Endothelial cell (in vitro differentiated cells): ENCODE data around the gene PPP2R3B. TPM values are rescaled to one million over a fixed set of nuclear protein-coding genes. Genes with fewer than 3 reads are reported as not detected.
A peak's percentile ranks its signal among the peaks of the same experiment; 100 is the strongest.
"Not testable (repeated sequence)": the region's sequence is repeated elsewhere in the genome, so short reads cannot be mapped to it uniquely, and the experiment has no call there.

Experiments used
- DNase-seq: peaks from one replicate; pipeline ENCODE4 v3.0.0; 2021; ENCODE audit warnings: low spot score
- H3K27ac Mint-ChIP-seq: one replicate; pipeline ENCODE4 v1.8.0; 2021; ENCODE audit warnings: mixed read lengths, inconsistent platforms; ENCODE audit not compliant: unreplicated experiment
- H3K27me3 Mint-ChIP-seq: one replicate; pipeline ENCODE4 v1.8.0; 2021; ENCODE audit warnings: mild to moderate bottlenecking, moderate library complexity, mixed read lengths, inconsistent platforms; ENCODE audit not compliant: unreplicated experiment
- H3K36me3 Mint-ChIP-seq: one replicate; pipeline ENCODE4 v1.8.0; 2021; ENCODE audit warnings: mild to moderate bottlenecking, low read depth, mixed read lengths, inconsistent platforms; ENCODE audit not compliant: unreplicated experiment
- H3K4me1 Mint-ChIP-seq: one replicate; pipeline ENCODE4 v1.8.0; 2021; ENCODE audit warnings: mild to moderate bottlenecking, mixed read lengths, inconsistent platforms; ENCODE audit not compliant: unreplicated experiment
- H3K4me3 Mint-ChIP-seq: one replicate; pipeline ENCODE4 v1.8.0; 2021; ENCODE audit warnings: mild to moderate bottlenecking, mixed read lengths, inconsistent platforms; ENCODE audit not compliant: unreplicated experiment
- H3K9me3 Mint-ChIP-seq: one replicate; pipeline ENCODE4 v1.8.0; 2021; ENCODE audit warnings: mixed read lengths, inconsistent platforms; ENCODE audit not compliant: unreplicated experiment
- total RNA-seq: library from RNA; stranded (reverse); fragmentation: NEBNext Ultra II Directional; extraction: Animal tissue kit (Norgen Biotek cat#: 25700); gene quantifications from one replicate; pipeline ENCODE4 v1.2.1, GENCODE V29; 2021; ENCODE audit not compliant: unreplicated experiment
- TF ChIP-seq, protein P1 (sequence below): fragments of 200-600 bp; sonication (generic); IDR thresholded peaks from one replicate; pipeline ENCODE4 v1.5.0; 2021; ENCODE audit warnings: antibody characterized with exemption; ENCODE audit not compliant: unreplicated experiment

Gene PPP2R3B
- total RNA-seq, 1 donor from 2014 or later = 44.0 TPM

DNA sequence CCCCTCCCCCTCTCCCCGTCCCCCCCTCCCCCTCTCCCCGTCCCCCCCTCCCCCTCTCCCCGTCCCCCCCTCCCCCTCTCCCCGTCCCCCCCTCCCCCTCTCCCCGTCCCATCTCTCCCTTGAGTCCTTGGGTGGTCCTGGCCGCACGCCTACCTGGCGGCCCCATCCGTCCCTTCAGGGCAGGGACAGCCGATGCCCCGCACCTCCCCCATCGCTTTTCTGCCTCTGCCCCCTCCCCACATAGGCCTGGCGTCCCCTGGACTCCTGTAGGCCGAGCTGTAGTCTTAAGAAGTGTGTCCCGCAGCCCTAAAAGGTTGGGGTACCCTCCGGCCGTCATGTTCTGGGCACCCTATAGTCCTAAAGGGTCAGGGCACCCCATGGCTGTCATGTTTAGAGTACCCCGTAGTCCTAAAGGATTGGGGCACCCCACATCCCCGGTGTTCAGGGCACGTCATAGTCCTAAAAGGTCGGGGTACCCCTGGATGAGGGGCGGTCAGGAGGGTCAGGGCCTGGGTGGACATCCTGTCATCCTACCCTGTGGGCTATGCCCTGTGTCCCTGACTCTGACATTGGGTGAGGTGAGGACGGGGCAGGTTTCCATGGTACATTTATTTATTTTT is 57.3 kb downstream of the PPP2R3B start:
- no peak for DNase-seq
- TF ChIP-seq, protein P1, sequence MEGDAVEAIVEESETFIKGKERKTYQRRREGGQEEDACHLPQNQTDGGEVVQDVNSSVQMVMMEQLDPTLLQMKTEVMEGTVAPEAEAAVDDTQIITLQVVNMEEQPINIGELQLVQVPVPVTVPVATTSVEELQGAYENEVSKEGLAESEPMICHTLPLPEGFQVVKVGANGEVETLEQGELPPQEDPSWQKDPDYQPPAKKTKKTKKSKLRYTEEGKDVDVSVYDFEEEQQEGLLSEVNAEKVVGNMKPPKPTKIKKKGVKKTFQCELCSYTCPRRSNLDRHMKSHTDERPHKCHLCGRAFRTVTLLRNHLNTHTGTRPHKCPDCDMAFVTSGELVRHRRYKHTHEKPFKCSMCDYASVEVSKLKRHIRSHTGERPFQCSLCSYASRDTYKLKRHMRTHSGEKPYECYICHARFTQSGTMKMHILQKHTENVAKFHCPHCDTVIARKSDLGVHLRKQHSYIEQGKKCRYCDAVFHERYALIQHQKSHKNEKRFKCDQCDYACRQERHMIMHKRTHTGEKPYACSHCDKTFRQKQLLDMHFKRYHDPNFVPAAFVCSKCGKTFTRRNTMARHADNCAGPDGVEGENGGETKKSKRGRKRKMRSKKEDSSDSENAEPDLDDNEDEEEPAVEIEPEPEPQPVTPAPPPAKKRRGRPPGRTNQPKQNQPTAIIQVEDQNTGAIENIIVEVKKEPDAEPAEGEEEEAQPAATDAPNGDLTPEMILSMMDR = no peak
- Mint-ChIP-seq H3K9me3 (no peaks in the 10 kb centered on the region), H3K4me1 (no peaks in the 10 kb centered on the region), H3K27ac (no peak overlapping the region), H3K27me3 (peaks cover 29% of the 10 kb centered on the region), H3K36me3 (no peaks in the 10 kb centered on the region), H3K4me3 (no peak overlapping the region)

DNA sequence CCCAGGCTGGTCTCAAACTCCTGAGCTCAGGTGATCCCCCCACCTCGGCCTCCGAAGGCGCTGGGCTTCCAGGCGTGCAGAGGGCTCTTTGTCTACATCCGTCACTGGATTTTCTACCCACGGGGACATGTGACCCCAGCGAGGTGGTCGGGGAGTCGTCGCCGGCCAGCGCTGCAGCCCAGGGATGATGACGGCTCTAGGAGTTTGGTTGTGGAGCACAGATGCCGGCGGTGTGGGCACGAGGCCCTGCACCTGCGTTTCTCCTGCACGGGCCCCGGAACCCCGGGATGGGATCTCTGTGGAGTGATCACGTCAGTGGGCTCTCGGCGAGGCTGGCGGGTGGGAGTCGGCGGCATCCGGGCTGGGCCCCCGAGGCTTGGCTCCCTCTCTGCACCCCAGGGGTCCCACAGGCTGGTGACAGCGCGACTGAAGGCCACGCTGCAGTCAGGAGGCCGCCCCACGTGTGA is 59.0 kb downstream of the PPP2R3B start:
- Mint-ChIP-seq H3K9me3 (no peaks in the 10 kb centered on the region), H3K27me3 (peaks cover 29% of the 10 kb centered on the region), H3K4me3 (no peak overlapping the region), H3K36me3 (no peaks in the 10 kb centered on the region), H3K4me1 (peaks cover 3% of the 10 kb centered on the region), H3K27ac (peak overlapping the region; percentile 70)
- no peak for DNase-seq
- TF ChIP-seq, protein P1 = no peak

DNA sequence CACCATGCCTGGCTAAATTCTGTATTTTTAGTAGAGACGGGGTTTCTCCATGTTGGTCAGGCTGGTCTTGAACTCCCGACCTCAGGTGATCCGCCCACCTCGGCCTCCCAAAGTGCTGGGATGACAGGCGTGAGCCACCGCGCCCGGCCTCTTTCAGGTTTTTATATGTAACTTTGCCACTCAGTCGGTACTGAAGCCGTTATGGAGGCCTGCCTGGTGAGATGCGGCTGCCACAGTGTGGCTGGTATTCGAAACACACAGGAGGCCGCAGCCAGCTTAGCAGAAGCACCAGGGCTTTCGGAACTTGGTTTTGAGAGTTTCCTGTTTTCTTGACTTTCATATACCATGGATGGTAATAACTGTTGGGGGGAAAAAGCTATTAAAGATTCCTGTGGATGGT is 62.0 kb downstream of the PPP2R3B start:
- H3K27ac Mint-ChIP-seq, H3K36me3 Mint-ChIP-seq, H3K9me3 Mint-ChIP-seq, DNase-seq, H3K4me1 Mint-ChIP-seq: not testable (repeated sequence)
- H3K4me3 Mint-ChIP-seq = peak overlapping the region; percentile 51
- peaks cover 19% of the 10 kb centered on the region for H3K27me3 Mint-ChIP-seq

DNA sequence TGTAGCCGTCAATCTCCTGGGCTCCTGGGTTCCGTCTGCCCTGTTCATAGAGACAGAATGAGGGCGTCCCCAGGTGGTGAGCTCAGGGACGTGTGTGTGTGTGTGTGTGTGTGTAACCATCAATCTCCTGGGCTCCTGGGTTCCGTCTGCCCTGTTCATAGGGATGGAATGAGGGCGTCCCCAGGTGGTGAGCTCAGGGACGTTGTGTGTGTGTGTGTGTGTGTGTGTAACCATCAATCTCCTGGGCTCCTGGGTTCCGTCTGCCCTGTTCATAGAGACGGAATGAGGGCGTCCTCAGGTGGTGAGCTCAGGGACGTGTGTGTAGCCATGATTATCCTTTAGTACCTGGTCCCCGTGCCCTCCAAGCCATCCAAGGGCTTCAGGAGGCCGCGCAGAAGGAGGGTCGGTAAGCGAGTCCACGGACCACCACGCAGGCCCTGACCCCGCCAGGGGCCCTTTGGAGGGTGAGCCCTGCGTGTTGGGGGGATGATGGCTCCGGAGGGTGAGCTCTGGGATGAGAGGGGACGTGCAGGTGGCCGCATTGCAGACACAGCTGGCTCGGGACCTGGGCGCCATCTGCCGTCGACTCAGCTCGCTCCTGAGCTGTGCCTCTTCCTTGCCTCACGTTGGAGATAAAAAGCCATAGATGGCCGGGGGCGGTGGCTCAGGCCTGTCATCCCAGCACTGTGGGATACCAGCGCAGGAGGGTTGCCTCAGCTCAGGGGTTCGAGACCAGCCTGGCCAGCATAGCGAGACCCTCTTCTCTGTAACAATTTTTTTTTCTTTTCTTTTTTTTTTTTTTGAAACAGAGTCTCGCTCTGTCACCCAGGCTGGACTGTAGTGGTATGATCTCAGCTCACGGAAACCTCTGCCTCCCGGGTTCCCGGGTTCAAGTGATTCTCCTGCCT is 62.7 kb downstream of the PPP2R3B start:
- peaks cover 8% of the 10 kb centered on the region for H3K4me1 Mint-ChIP-seq
- no peak for DNase-seq
- H3K36me3 Mint-ChIP-seq = no peaks in the 10 kb centered on the region
- H3K27ac Mint-ChIP-seq = no peak overlapping the region
- peaks cover 19% of the 10 kb centered on the region for H3K27me3 Mint-ChIP-seq
- no peaks in the 10 kb centered on the region for H3K9me3 Mint-ChIP-seq
- TF ChIP-seq, protein P1 = no peak
- H3K4me3 Mint-ChIP-seq = no peak overlapping the region

DNA sequence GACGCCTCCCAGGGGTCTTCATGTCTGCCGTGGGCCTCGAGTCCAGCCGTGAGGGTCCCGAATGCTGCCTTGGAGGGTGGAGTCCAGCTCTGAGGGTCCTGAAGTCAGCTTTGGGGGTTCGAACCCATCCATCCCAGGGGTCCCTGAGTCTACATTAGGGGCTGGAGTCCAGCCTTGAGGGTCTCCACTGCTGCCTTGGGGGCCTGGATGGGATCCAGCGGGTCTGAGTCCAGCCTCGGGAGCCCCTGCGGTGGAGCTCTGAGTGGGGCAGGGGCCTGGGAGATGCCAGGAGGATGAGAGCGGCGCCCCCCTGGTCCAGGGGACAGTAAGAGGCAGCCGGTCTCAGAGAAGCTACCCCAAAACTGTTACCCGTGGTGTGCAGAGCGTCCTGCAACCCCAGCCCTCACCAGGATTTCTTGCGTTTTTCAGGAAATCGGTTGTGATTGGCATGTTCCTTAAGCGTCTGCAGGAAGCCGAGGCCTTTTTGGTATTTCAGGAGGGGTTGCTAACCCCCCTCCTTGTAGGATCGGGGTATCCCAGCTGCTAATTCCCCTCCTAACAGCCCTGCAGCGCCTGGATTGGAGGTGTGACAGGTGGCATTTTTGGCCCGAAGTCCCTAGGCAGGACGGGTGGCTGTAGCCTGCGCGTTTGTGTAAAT is 66.5 kb downstream of the PPP2R3B start:
- peaks cover 11% of the 10 kb centered on the region for H3K4me1 Mint-ChIP-seq
- peak overlapping the region; percentile 95 for H3K4me3 Mint-ChIP-seq
- peak; percentile 20 for DNase-seq
- peaks cover 19% of the 10 kb centered on the region for H3K27me3 Mint-ChIP-seq
- peaks cover 5% of the 10 kb centered on the region for H3K36me3 Mint-ChIP-seq
- TF ChIP-seq, protein P1 = no peak
- H3K27ac Mint-ChIP-seq = peak overlapping the region; percentile 48
- no peaks in the 10 kb centered on the region for H3K9me3 Mint-ChIP-seq
